PFSK-1 (cell line): ENCODE results near the gene PKMYT1.
A peak's percentile ranks its signal among the peaks of the same experiment; 100 is the strongest.

ENCODE experiments used
- FOXP2 ChIP-seq: optimal IDR thresholded peaks from 2 replicates; pipeline ENCODE3; 2011; ENCODE audit warnings: borderline replicate concordance, control low read depth, inconsistent platforms; ENCODE audit not compliant: insufficient read depth; ENCODE audit errors: extremely low read length, extremely low read depth
- POLR2AphosphoS5 ChIP-seq: IDR thresholded peaks from 2 replicates; pipeline ENCODE4 v1.6.1; 2012; ENCODE audit warnings: low read depth, mild to moderate bottlenecking, control low read depth, low read length, moderate library complexity
- REST ChIP-seq, 2 experiments: IDR thresholded peaks; 2 replicates each; pipeline versions ENCODE4 v1.6.1 to v1.8.0; 2011 to 2012; ENCODE audit warnings: low read depth in 2 of 2, low read length in 2 of 2, control low read depth in 1 of 2, inconsistent platforms in 1 of 2, mild to moderate bottlenecking in 1 of 2, moderate library complexity in 1 of 2; ENCODE audit not compliant: insufficient read depth in 1 of 2
- SIN3A ChIP-seq: IDR thresholded peaks from 2 replicates; pipeline ENCODE4 v1.6.1; 2012; ENCODE audit warnings: mild to moderate bottlenecking, low read length, moderate library complexity, borderline replicate concordance; ENCODE audit not compliant: insufficient read depth
- TAF1 ChIP-seq: IDR thresholded peaks from 2 replicates; pipeline ENCODE4 v1.6.1; 2012; ENCODE audit warnings: low read length, control low read depth, borderline replicate concordance; ENCODE audit not compliant: insufficient read depth

Gene PKMYT1

DNA sequence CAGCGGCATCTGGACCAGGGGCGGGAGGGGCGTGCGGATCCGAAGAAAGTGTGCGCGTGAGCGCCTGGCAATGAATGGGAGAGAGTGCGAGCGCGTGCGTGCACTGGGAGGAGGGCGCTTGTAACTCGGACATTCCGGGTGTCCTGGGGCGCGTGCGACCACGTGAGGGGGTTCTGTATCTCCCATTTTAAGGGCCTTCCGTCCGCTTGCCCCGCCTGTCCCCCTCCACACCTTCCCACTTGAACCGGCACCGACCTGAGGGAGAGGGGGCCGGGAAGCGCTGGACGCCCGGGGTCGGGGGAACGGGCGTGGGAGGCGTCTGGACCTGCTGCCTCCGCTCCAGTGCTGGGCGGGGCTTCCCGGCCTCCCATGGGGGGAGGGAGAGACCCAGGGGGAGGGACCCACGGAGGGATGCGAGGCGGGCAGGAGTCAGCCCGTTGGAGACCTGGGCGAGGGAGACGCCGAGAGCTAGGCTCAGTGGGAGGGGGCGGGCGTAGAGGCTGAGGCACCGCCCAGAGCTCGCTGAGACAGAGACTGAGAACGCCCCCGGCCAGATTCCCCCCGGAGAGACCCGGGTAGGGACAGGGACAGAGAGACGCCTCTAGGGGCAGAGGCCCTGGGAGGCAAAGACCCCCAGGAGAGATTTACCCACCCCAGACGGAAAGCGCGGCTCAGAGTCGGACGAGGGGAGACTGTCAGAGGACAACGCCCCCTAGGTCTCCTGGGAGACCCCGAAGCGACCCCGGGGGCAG, 16.3 kb downstream of the PKMYT1 start, which contains the start of gene KREMEN2:
Gene KREMEN2, plus strand, starts transcription at position 553 of the 752 bp plus-strand sequence. CDS start 246 bp downstream, outside the sequence.
- TF ChIP-seq POLR2AphosphoS5 (0 out of 2 replicates have a peak, but pooled peaks have one; percentile 32), TAF1 (no peak)

GRCh38 chr16:2963074-2963722, 17.0 kb downstream of the PKMYT1 start:
- no peak for TF ChIP-seq SIN3A
- TF ChIP-seq TAF1, result no peak
- no peak for TF ChIP-seq FOXP2
- no peak for TF ChIP-seq REST (IDR thresholded peaks at IDR 0.05; ENCODE audit: insufficient read depth in 1 of 2, low read depth in 2 of 2, low read length in 2 of 2)
- no peak for TF ChIP-seq POLR2AphosphoS5

GRCh38 chr16:2962334-2963073, 17.7 kb downstream of the PKMYT1 start:
- TF ChIP-seq REST (IDR thresholded peaks at IDR 0.05; ENCODE audit: insufficient read depth in 1 of 2, low read depth in 2 of 2, low read length in 2 of 2), result no peak
- TF ChIP-seq SIN3A, result no peak
- TF ChIP-seq FOXP2, result no peak
- no peak for TF ChIP-seq TAF1
- no peak for TF ChIP-seq POLR2AphosphoS5

GRCh38 chr16:2960183-2961010, 19.8 kb downstream of the PKMYT1 start:
- TF ChIP-seq SIN3A (no peak), POLR2AphosphoS5 (no peak), REST (IDR thresholded peaks at IDR 0.05; ENCODE audit: insufficient read depth in 1 of 2, low read depth in 2 of 2, low read length in 2 of 2) (no peak), FOXP2 (no peak), TAF1 (no peak)

DNA sequence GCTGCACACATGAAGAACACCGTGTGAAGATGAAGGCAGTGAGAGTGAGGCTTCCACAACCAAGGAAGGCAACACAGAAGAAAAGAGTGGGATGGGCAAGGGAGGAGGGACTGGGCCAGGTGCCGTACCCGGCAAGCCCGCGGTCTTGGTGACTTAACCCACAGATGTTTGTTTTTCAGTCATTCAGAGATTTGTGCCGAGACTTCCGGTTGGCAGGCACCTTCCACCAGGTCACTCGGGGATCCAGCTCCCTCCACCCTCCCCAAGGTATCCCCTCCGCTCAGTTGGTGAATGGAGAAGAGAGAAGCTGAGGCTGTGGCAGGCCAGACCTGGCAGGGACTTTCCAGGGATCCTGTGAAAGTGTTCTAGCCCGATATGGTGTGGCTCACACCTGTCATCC, 21.0 kb downstream of the PKMYT1 start:
- TF ChIP-seq REST (IDR thresholded peaks at IDR 0.05; ENCODE audit: insufficient read depth in 1 of 2, low read depth in 2 of 2, low read length in 2 of 2), result no peak
- TF ChIP-seq FOXP2, result no peak
- TF ChIP-seq TAF1, result no peak
- TF ChIP-seq SIN3A, result no peak
- no peak for TF ChIP-seq POLR2AphosphoS5
